Testis (tissue), 2 donors: ENCODE data around the gene ASB2.

Experiments
- POLR2A ChIP-seq: fragments of 450-650 bp; IDR thresholded peaks from one replicate; pipeline ENCODE4 v1.6.1; 2017; ENCODE audit warnings: antibody characterized with exemption, mild to moderate bottlenecking, moderate library complexity
- TF ChIP-seq, protein P1 (sequence below), 3 experiments: fragments of 450-650 bp in 2 of 3; fragments of 200-600 bp in 1 of 3; sonication (generic) in 1 of 3; IDR thresholded peaks; one replicate each; pipeline ENCODE4 v1.5.1; 2016 to 2019; ENCODE audit warnings: antibody characterized with exemption in 3 of 3, mild to moderate bottlenecking in 2 of 3, moderate library complexity in 1 of 3

GRCh38 chr14:93960108-93960475, 16.3 kb downstream of the ASB2 start:
- TF ChIP-seq, protein P1, sequence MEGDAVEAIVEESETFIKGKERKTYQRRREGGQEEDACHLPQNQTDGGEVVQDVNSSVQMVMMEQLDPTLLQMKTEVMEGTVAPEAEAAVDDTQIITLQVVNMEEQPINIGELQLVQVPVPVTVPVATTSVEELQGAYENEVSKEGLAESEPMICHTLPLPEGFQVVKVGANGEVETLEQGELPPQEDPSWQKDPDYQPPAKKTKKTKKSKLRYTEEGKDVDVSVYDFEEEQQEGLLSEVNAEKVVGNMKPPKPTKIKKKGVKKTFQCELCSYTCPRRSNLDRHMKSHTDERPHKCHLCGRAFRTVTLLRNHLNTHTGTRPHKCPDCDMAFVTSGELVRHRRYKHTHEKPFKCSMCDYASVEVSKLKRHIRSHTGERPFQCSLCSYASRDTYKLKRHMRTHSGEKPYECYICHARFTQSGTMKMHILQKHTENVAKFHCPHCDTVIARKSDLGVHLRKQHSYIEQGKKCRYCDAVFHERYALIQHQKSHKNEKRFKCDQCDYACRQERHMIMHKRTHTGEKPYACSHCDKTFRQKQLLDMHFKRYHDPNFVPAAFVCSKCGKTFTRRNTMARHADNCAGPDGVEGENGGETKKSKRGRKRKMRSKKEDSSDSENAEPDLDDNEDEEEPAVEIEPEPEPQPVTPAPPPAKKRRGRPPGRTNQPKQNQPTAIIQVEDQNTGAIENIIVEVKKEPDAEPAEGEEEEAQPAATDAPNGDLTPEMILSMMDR (IDR thresholded peaks at IDR 0.05) = no peak
- no peak for TF ChIP-seq POLR2A
